Esophagus muscularis mucosa (tissue), 4 donors: ENCODE results near the gene EDA.

Experiments used
- EP300 ChIP-seq: sonication (generic); formaldehyde crosslinking; IDR thresholded peaks from one replicate; pipeline ENCODE4 v1.6.1; 2017; ENCODE audit warnings: antibody characterized with exemption
- POLR2A ChIP-seq: fragments of 450-650 bp; IDR thresholded peaks from one replicate; pipeline ENCODE4 v1.6.1; 2017; ENCODE audit warnings: antibody characterized with exemption, moderate library complexity, mild to moderate bottlenecking, low read depth
- TF ChIP-seq, protein P1 (sequence below), 3 experiments: fragments of 200-600 bp in 2 of 3; fragments of 450-650 bp in 1 of 3; sonication (generic) in 2 of 3; IDR thresholded peaks; one replicate each; pipeline ENCODE4 v1.5.1; 2017 to 2019; ENCODE audit warnings: antibody characterized with exemption in 3 of 3, mild to moderate bottlenecking in 2 of 3, moderate library complexity in 1 of 3

DNA sequence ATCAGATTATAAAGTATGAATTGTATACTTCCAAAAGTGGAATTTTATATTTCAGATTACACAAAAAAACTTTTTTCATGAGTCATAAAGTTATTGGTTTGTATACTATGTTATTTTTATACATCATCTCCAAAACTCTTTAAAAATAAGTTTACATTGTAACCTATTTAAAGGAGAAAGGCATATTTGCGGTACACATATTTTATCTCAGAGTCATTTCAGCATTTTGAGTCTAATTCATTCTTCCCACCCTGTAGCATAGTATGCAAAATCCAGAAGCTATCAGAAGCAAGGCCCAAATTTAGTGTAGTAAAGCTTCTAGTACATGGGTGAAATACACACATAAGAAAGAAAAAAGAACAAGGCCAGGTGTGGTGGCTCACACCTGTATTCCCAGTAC, 353.5 kb downstream of the EDA start:
- TF ChIP-seq, protein P1, sequence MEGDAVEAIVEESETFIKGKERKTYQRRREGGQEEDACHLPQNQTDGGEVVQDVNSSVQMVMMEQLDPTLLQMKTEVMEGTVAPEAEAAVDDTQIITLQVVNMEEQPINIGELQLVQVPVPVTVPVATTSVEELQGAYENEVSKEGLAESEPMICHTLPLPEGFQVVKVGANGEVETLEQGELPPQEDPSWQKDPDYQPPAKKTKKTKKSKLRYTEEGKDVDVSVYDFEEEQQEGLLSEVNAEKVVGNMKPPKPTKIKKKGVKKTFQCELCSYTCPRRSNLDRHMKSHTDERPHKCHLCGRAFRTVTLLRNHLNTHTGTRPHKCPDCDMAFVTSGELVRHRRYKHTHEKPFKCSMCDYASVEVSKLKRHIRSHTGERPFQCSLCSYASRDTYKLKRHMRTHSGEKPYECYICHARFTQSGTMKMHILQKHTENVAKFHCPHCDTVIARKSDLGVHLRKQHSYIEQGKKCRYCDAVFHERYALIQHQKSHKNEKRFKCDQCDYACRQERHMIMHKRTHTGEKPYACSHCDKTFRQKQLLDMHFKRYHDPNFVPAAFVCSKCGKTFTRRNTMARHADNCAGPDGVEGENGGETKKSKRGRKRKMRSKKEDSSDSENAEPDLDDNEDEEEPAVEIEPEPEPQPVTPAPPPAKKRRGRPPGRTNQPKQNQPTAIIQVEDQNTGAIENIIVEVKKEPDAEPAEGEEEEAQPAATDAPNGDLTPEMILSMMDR (IDR thresholded peaks at IDR 0.05), result no peak
- TF ChIP-seq POLR2A (no peak), EP300 (no peak)
